K562 (cell line): ENCODE results near the gene TWSG1. TPM values are rescaled to one million over a fixed set of nuclear protein-coding genes. Genes with fewer than 3 reads are reported as not detected.
A peak's percentile ranks its signal among the peaks of the same experiment; 100 is the strongest.

ENCODE experiments used
- ATAC-seq: fragments of 200-7000 bp; cut with Tn5 transposase; 3 replicates; pipeline ENCODE4 v1.9.1; 2020; ENCODE audit warnings: moderate library complexity
- BruUV-seq: library from RNA; stranded (reverse); fragments of 400-500 nt; replicated peaks from 2 replicates; lab custom pipeline; 2021; lab: Mats Ljungman, UMichigan
- CTCF ChIA-PET: fragments of 300-600 bp; formaldehyde crosslinking; extraction: SDS; loops from one replicate; lab custom pipeline; 2021; ENCODE audit warnings: low intra/inter-chr PET ratio; lab: Yijun Ruan, JAX
- POLR2A ChIA-PET: fragments of 300-600, 350-650 bp; sonication (Branson Sonifier 250); formaldehyde crosslinking; extraction: SDS; loops from one replicate; lab custom pipeline; 2021; ENCODE audit warnings: antibody characterized with exemption, inconsistent platforms; lab: Yijun Ruan, JAX
- DNase-seq, 4 experiments: peaks; one replicate each; pipeline versions ENCODE4 v3.0.0 to v3.0.0-alpha.2; 2011 to 2018; ENCODE audit warnings: low spot score in 3 of 4, mixed read lengths in 3 of 4; ENCODE audit errors: extremely low read depth in 1 of 4
- FAIRE-seq: peaks from 2 replicates; lab custom pipeline; 2011; peaks lifted over from hg19 to GRCh38; lab: Jason Lieb, UNC
- H2AFZ ChIP-seq: 2 replicates; pipeline ENCODE4 v1.6.0; 2011; ENCODE audit warnings: low read depth, low read length, control low read depth, inconsistent platforms
- H3K27ac ChIP-seq: fragments of 200-600 bp; 3 replicates; pipeline ENCODE4 v1.8.0; 2011; ENCODE audit warnings: low read depth, mild to moderate bottlenecking, control low read depth, inconsistent platforms, low read length, moderate library complexity, mixed read lengths; ENCODE audit errors: extremely low read depth
- H3K27me3 ChIP-seq, 2 experiments: fragments of 300-600 bp in 1 of 2; 2 replicates in 1 of 2; 3 replicates in 1 of 2; pipeline versions ENCODE4 v1.6.0 to v1.8.0; 2011; ENCODE audit warnings: inconsistent platforms in 2 of 2, low read length in 2 of 2, mild to moderate bottlenecking in 1 of 2, mixed read lengths in 1 of 2, moderate library complexity in 1 of 2; ENCODE audit not compliant: control insufficient read depth in 2 of 2, insufficient read depth in 2 of 2
- H3K36me3 ChIP-seq: fragments of 300-600 bp; 3 replicates; pipeline ENCODE4 v1.8.0; 2011; ENCODE audit warnings: mild to moderate bottlenecking, low read length, inconsistent platforms; ENCODE audit not compliant: control insufficient read depth, insufficient read depth
- H3K4me1 ChIP-seq, 2 experiments: fragments of 200-600 bp in 1 of 2; replicated peaks in 1 of 2; 2 replicates in 1 of 2; 3 replicates in 1 of 2; pipeline versions ENCODE4 v1.5.1 to v1.8.0; 2011; ENCODE audit warnings: inconsistent platforms in 2 of 2, low read length in 2 of 2, mild to moderate bottlenecking in 1 of 2, mixed read lengths in 1 of 2, moderate library complexity in 1 of 2; ENCODE audit not compliant: control insufficient read depth in 2 of 2, insufficient read depth in 2 of 2
- H3K4me2 ChIP-seq: 2 replicates; pipeline ENCODE4 v1.6.1; 2011; ENCODE audit warnings: low read length, control low read depth, inconsistent platforms, mixed read lengths; ENCODE audit not compliant: insufficient read depth
- H3K4me3 ChIP-seq: fragments of 200-600 bp; sonication (generic), shearing (Covaris generic); 2 replicates; pipeline ENCODE4 v1.5.1; 2016; ENCODE audit warnings: control low read depth, inconsistent platforms
- H3K79me2 ChIP-seq: fragments of 200-600 bp; 3 replicates; pipeline ENCODE4 v1.8.0; 2011; ENCODE audit warnings: low read length, inconsistent platforms; ENCODE audit not compliant: control insufficient read depth, insufficient read depth
- H3K9ac ChIP-seq, 2 experiments: 2 replicates each; pipeline versions ENCODE4 v1.6.0 to v1.6.1; 2011; ENCODE audit warnings: low read depth in 2 of 2, low read length in 2 of 2, control low read depth in 1 of 2, inconsistent platforms in 1 of 2, mild to moderate bottlenecking in 1 of 2, mixed read lengths in 1 of 2; ENCODE audit not compliant: insufficient read depth in 1 of 2
- H3K9me1 ChIP-seq: one replicate; pipeline ENCODE4 v1.6.0; 2011; ENCODE audit warnings: inconsistent platforms, mild to moderate bottlenecking, low read length, moderate library complexity; ENCODE audit not compliant: control insufficient read depth, insufficient read depth
- H3K9me3 ChIP-seq: replicated peaks from 2 replicates; pipeline ENCODE4 v1.5.1; 2011; ENCODE audit warnings: low read depth, low read length, inconsistent platforms; ENCODE audit not compliant: control insufficient read depth, insufficient read depth
- H4K20me1 ChIP-seq: replicated peaks from 2 replicates; pipeline ENCODE4 v1.6.1; 2011; ENCODE audit warnings: low read length, inconsistent platforms, mixed read lengths; ENCODE audit not compliant: control insufficient read depth, insufficient read depth
- CBFA2T3 ChIP-seq: fragments of 450-650 bp; IDR thresholded peaks from 2 replicates; pipeline ENCODE4 v1.6.1; 2017
- CREB1 ChIP-seq, 2 experiments: sonication (generic) in 1 of 2; formaldehyde crosslinking in 1 of 2; IDR thresholded peaks; 2 replicates each; pipeline versions ENCODE4 v1.6.1 to v1.8.0; 2012 to 2022; ENCODE audit warnings: inconsistent platforms in 1 of 2, mild to moderate bottlenecking in 1 of 2, missing genetic modification reagents in 1 of 2, moderate library complexity in 1 of 2
- ELF4 ChIP-seq: fragments of 450-650 bp; formaldehyde crosslinking; IDR thresholded peaks from 2 replicates; pipeline ENCODE4 v1.4.0; 2022; ENCODE audit warnings: missing genetic modification characterization
- KLF1 ChIP-seq: fragments of 450-650 bp; IDR thresholded peaks from 2 replicates; pipeline ENCODE4 v1.6.1; 2016; ENCODE audit warnings: missing genetic modification characterization, missing compliant biosample characterization
- MEIS2 ChIP-seq: fragments of 450-650 bp; IDR thresholded peaks from 2 replicates; pipeline ENCODE4 v1.6.1; 2014; ENCODE audit warnings: mild to moderate bottlenecking; ENCODE audit not compliant: partially characterized antibody
- MTA2 ChIP-seq: fragments of 450-650 bp; IDR thresholded peaks from 2 replicates; pipeline ENCODE4 v1.6.1; 2016; ENCODE audit warnings: low read depth
- NCOR1 ChIP-seq: fragments of 450-650 bp; IDR thresholded peaks from 2 replicates; pipeline ENCODE4 v1.6.1; 2016; ENCODE audit warnings: mild to moderate bottlenecking, moderate library complexity
- RBM15 ChIP-seq: fragments of 200-400 bp; formaldehyde crosslinking; IDR thresholded peaks from 2 replicates; pipeline ENCODE4 v1.6.1; 2018; ENCODE audit warnings: mild to moderate bottlenecking, low read length, moderate library complexity; ENCODE audit not compliant: insufficient read depth
- REST ChIP-seq, 2 experiments: fragments of 450-650 bp; formaldehyde crosslinking in 1 of 2; IDR thresholded peaks; 2 replicates each; pipeline versions ENCODE4 v1.4.0 to v1.6.1; 2014 to 2020; ENCODE audit warnings: mild to moderate bottlenecking in 2 of 2, borderline replicate concordance in 1 of 2, low read depth in 1 of 2
- TAL1 ChIP-seq: fragments of 450-650 bp; IDR thresholded peaks from 2 replicates; pipeline ENCODE4 v1.6.1; 2016; ENCODE audit warnings: mild to moderate bottlenecking
- TEAD4 ChIP-seq, 2 experiments: sonication (generic) in 1 of 2; formaldehyde crosslinking in 1 of 2; IDR thresholded peaks; 2 replicates each; pipeline versions ENCODE4 v1.6.1 to v1.8.0; 2012 to 2022; ENCODE audit warnings: borderline replicate concordance in 1 of 2, inconsistent platforms in 1 of 2, low read length in 1 of 2, mild to moderate bottlenecking in 1 of 2, missing genetic modification reagents in 1 of 2
- ZBED1 ChIP-seq: IDR thresholded peaks from 2 replicates; pipeline ENCODE4 v1.6.1; 2014
- ZNF408 ChIP-seq: fragments of 250-450 bp; sonication (Bioruptor Pico); IDR thresholded peaks from 2 replicates; pipeline ENCODE4 v1.4.0; 2020; ENCODE audit warnings: low read depth, mild to moderate bottlenecking, moderate library complexity
- ZNF79 ChIP-seq: fragments of 250-450 bp; sonication (Bioruptor Pico); IDR thresholded peaks from 2 replicates; pipeline ENCODE4 v1.4.0; 2020; ENCODE audit warnings: low read depth, mild to moderate bottlenecking, moderate library complexity
- WGBS: fragments of 100-300 bp; shearing (Covaris generic); methylation state at CpG from one replicate; pipeline ENCODE4 v1.1.6; 2016; ENCODE audit warnings: low coverage, mixed read lengths; ENCODE audit not compliant: insufficient coverage; ENCODE audit errors: missing lambda C conversion rate; 5-methylcytosine and 5-hydroxymethylcytosine counted together
- in situ Hi-C: fragments of 300-500 bp; cut with MboI; formaldehyde crosslinking; loops from 4 replicates; pipeline ENCODE4 v1.15.0; 2018; ENCODE audit warnings: inconsistent platforms, mixed read lengths
- intact Hi-C: fragments of 100-400 bp; cut with micrococcal nuclease; formaldehyde crosslinking; loops from 2 replicates; pipeline ENCODE4 v1.14.2; 2022
- polyA plus RNA-seq, 8 experiments: library from polyadenylated mRNA; depleted of rRNA in 4 of 8; stranded (reverse) in 5 of 8; unstranded in 3 of 8; fragments of >200 nt; fragmentation: Nextera tagmentation in 2 of 8; fragmentation: Illumina TruSeq in 1 of 8; extraction: Ambion mirVana in 2 of 8; extraction: Trizol in 1 of 8; gene quantifications; 2 replicates each; pipeline versions ENCODE4 v1.2.1 to v1.2.3, GENCODE V29; 2011 to 2014; ENCODE audit warnings: inconsistent platforms in 1 of 8, missing spikeins in 1 of 8
- total RNA-seq, 7 experiments: library from RNA; depleted of rRNA in 6 of 7; stranded (reverse); fragments of >200 nt in 6 of 7; fragmentation: Illumina TruSeq in 2 of 7; extraction: Trizol in 2 of 7; gene quantifications; 2 replicates each; pipeline versions ENCODE4 v1.2.1 to v1.2.3, GENCODE V29; 2011 to 2021; ENCODE audit warnings: low replicate concordance in 1 of 7

Gene TWSG1
- total and polyA plus RNA-seq, 9 of the 15 experiments (the other 6 are each of a cell fraction or from before 2014, with no cell fraction given): 10.4 to 37.2 (median 25.1) TPM

GRCh38 chr18:9410515-9410914, 75.9 kb downstream of the TWSG1 start:
- H3K9me1 ChIP-seq: no peaks in the 10 kb centered on the region
- POLR2A ChIA-PET: interaction anchor here (0.6 to 1.5 kb wide), 4 partner anchors 11 to 352 kb away, joined by 3 to 6 read pairs (median 3); no protein-coding TSS in a partner anchor
- BruUV-seq: no TSS peak
- in situ Hi-C loops: no loop called here
- H3K9me3 ChIP-seq: no peaks in the 10 kb centered on the region
- ATAC-seq: peak; percentile 64
- no peak overlapping the region for H3K4me3 ChIP-seq
- peak in 2 of 4 experiments; percentile 35 to 38 for DNase-seq
- no peaks in the 10 kb centered on the region for H3K27me3 ChIP-seq
- WGBS: 0% methylated on average over 1 of the region's 1 CpG
- H3K4me1 ChIP-seq: peaks cover under 1 to 3% of the 10 kb centered on the region in 2 experiments; a peak in 2 of 5 replicates
- intact Hi-C loops: no loop called here
- CTCF ChIA-PET: no interaction called here
- no peak for FAIRE-seq
- H3K9ac ChIP-seq: no peak overlapping the region
- no peak overlapping the region for H3K4me2 ChIP-seq
- no peaks in the 10 kb centered on the region for H3K79me2 ChIP-seq
- no peaks in the 10 kb centered on the region for H4K20me1 ChIP-seq
- H3K36me3 ChIP-seq: no peaks in the 10 kb centered on the region
- no peak overlapping the region for H2AFZ ChIP-seq
- no peak overlapping the region for H3K27ac ChIP-seq
- peak; percentile 90 for TF ChIP-seq CBFA2T3
- peak; percentile 58 for TF ChIP-seq TEAD4 (IDR thresholded peaks at IDR 0.05; ENCODE audit: low read length)
- no peak for TF ChIP-seq TEAD4 (CRISPR knock-in tag; IDR thresholded peaks at IDR 0.05; ENCODE audit: borderline replicate concordance)
- no peak for TF ChIP-seq CREB1 (IDR thresholded peaks at IDR 0.05)
- no peak for TF ChIP-seq CREB1 (CRISPR knock-in tag; IDR thresholded peaks at IDR 0.05)
- TF ChIP-seq REST (IDR thresholded peaks at IDR 0.05; ENCODE audit: borderline replicate concordance): peak; percentile 13; the same call in 1 of the 2 replicates
- no peak for TF ChIP-seq REST (CRISPR knock-in tag; IDR thresholded peaks at IDR 0.05; ENCODE audit: low read depth)
- TF ChIP-seq TAL1: peak; percentile 50; the same call in 1 of the 2 replicates
- TF ChIP-seq KLF1 (tag): no peak
- TF ChIP-seq MTA2: no peak
- TF ChIP-seq MEIS2: peak; percentile 48
- no peak for TF ChIP-seq ZNF79 (CRISPR knock-in tag)
- TF ChIP-seq RBM15: no peak
- TF ChIP-seq ELF4 (CRISPR knock-in tag): no peak
- peak; percentile 56; the same call in 1 of the 2 replicates for TF ChIP-seq NCOR1
- TF ChIP-seq ZBED1: no peak
- TF ChIP-seq ZNF408 (CRISPR knock-in tag): no peak
